ENCODE measurements around the gene SRPX2.

Gene SRPX2

DNA sequence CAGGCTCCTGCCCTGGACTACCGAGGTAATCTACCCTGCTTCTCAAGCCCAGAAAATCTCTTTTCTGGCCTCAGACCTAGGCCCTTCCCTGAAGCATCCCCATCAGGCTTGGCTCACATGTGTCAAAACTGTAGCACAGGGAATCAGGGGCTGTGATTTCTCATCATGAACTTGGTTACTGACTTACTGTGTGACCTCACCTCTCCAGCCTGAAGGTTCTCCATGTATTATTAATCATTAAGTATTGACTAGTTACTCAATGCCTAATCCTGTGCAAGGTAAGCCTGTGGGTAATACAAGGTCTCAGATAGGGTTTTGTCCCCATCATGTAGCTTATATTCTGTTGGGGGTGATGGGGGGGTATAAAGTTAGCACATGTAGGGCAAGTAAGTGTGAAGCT, 6.8 kb downstream of the SRPX2 start:
- DNase-seq (ENCODE audit: low read depth in 2 of 2): no peak

DNA sequence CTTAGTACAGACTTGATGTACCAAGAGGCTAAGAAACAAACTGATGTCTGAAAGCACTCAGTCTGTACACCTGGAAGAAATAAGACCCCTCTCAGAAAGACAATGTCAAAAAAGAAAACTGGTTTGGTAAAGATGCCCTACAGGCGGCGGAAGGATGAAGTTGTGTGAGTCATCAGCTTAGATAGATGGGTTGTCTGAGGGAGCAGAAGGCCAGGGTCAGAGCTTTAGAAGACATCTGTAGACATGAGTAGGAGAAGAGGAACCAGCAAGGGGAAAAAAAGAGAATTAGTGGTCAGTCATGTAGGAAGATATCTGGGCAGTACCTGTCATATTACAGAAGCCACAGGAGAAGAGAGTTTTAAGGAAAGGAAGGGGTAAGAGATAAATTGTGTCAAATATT, 8.3 kb downstream of the SRPX2 start:
- DNase-seq (ENCODE audit: low read depth in 2 of 2): no peak

DNA sequence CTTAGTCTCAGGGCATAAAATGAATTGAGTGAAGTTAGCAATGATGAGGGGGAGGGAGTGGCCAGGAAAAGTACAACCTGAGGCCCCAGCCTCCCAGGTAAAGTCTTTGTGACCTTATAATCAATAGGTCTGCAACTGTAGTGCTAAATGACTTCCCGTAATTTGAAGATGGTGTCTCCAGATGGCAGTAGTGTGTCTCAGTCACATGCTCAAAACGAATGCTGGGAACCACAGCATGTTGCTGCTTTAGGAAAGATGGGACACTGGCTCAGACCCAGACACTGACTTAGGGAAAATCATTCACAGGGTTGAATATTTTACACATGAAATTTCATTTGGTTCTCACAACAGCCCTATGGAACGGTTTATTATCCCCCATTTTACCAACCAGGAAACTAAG, 10.3 kb downstream of the SRPX2 start:
- no peak for DNase-seq (ENCODE audit: low read depth in 2 of 2)

DNA sequence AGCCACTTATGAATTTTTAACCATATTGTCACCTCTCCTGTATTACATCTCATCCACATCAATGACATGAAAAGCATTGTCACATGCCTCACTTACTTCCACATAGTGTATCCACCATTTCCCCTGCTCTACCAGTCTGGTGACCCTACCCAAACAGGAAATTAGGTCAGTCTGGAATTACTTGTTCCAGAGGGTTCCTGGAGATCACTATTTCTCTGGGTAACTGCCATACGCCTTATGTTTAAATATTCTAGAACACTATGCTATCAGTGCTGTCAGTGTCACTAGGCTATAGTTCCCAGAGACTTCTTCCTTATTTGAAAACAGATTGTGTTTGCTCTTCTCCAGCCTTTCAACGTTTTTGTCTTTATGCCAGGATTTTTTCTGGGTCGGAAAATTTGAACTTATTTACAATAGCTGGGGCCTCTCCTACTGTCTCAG, 15.0 kb downstream of the SRPX2 start:
- no peak for DNase-seq (ENCODE audit: low read depth in 2 of 2)

DNA sequence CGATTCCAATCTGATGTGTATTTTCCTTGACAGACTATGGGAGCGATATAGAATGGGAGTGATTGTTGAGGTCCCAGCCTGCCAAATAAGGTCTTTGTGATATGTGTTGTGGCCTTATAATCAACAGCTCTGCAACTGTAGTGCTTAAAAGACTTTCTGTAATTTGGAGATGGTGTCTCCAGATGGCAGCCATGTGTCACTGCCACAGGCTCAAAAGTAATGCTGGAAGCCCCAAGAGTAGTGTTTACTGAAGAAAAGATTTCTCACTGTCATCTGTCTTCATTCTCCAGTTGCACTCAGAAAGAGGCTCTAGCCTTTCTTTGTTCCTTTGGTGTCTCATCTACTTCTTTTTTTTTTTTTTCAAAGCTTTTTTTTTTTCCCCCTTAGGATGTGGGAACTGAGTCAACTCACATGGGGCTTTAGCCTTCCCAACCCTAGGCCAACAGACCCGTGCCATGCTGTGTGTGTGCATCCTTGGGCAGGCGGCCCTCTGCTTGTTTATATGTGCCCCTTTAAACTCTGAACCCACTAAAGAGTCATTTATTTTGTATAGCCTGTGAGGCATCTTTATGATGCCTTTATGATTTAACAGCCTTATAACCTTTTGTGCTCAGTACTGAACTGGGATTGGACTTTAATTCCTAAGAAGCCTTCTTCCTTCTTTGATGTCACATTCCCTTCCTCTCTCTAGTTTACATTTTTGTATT, 15.6 kb downstream of the SRPX2 start:
- DNase-seq (ENCODE audit: low read depth in 2 of 2): no peak

DNA sequence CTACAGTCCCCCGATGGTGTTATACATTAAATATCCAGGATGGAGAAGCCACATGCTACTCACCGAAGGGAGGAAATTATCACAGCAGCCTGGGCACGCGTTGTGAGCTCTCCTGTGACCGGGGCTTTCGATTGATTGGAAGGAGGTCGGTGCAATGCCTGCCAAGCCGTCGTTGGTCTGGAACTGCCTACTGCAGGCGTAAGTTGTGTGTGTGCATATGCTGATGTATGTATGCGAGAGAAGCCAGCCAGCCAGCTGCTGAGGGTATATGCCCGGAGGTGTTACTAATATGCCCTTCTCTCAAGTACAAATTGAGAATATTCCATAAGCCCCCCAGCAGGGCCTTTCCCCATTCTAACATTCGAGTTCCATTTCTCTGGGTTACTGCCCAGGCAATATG, 18.2 kb downstream of the SRPX2 start:
- DNase-seq (ENCODE audit: low read depth in 2 of 2): no peak

DNA sequence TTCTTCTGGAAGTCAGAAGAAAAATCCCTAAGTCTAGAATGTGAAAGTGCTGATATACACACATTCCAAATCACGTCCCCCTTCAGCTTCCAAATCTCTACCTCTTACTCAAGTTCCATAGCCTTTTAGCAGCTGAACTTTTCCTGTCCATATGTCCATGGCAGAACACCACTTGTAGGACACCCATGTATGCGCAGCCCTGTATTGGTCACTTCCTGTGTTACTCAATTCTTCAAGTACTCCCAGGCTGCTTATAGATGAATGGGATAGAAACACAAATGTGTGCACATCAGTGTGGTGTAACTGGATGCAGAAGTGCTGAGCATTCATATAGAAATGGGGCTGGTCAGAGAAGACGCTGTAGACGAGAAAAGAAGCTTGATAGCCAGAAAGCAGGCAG, 18.8 kb downstream of the SRPX2 start:
- DNase-seq (ENCODE audit: low read depth in 2 of 2): no peak

DNA sequence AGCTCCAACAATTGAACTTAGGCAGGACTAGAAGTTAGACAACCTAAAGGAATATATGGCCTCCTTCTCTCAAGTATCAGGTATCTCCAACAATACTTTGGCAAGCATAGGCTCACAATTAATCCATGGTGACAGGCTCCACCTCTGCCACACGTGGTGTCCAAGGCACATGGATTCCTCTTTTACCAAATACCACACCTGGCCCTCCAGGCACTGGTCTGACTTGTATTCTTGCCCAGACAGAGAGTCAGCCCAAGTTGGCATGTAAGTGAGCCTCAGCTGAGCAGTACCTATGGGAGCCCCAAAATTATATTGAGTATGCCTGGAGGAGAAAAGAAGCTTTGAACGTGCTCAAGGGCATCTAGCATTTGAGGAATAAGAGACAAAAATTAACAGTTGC, 19.6 kb downstream of the SRPX2 start:
- DNase-seq (ENCODE audit: low read depth in 2 of 2): no peak

DNA sequence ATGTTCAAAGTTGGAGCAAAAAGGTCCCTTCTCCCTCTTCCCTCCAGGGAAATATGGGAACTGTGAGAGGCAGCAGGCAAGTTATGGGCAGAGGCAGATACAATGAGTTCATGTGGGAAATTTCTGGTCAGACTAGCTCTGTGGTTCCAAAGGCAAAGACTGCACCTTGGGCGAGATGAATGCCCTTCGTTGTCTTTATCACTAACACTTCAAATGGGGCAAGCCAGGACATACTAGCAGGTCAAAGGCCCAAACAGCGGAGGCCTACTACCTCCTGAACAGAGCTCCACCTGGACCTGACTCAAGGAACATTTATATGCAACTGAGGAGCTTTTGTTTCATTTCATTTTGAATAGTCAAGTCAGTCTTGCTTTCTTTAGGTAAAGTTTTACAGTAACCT, 29.0 kb downstream of the SRPX2 start:
- DNase-seq (ENCODE audit: low read depth in 2 of 2): no peak

DNA sequence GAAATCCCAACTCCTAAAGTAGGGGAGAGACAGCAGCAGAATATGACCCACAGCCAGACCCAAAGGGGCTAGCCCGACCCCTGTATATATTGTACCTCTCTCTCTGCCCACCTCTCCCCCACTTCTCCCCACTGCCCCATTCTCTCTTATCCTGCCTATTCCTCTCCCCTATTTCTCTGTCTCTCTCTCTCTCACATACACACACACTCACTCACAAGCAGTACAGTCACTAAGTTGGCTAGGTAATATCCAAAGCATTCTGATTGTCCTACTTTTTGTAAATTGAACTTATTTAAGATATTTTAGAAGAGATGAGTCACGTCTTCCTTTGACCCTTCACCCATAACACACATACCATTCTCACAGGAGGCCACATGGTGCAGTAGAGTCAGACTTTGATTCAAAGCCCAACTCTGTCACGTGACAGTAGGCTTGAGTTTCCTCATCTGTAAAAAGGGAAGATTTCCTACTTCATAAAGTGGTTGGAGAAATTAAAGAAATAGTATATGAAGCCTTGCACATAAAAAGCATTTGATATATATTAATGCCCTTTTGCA, 29.5 kb downstream of the SRPX2 start:
- DNase-seq (ENCODE audit: low read depth in 2 of 2): no peak

DNA sequence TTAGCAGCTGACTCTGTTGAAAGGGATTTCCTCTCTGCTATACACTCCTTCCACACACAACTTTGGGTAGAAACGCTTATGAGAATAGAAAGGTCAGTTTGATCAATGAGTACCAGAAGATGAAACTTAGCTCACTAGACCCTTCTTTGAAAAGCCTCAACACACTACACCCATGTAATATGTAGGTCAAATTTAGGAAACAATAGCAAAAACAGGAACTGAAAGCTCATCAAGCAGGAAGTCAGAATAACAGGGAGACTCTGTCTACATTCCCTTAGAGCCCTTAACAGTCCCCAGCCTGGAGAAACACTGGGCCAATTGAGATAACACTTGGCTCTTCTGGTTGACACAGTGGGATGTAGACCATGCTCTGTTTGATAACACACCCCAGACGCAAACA, 30.7 kb downstream of the SRPX2 start:
- DNase-seq (ENCODE audit: low read depth in 2 of 2): no peak

DNA sequence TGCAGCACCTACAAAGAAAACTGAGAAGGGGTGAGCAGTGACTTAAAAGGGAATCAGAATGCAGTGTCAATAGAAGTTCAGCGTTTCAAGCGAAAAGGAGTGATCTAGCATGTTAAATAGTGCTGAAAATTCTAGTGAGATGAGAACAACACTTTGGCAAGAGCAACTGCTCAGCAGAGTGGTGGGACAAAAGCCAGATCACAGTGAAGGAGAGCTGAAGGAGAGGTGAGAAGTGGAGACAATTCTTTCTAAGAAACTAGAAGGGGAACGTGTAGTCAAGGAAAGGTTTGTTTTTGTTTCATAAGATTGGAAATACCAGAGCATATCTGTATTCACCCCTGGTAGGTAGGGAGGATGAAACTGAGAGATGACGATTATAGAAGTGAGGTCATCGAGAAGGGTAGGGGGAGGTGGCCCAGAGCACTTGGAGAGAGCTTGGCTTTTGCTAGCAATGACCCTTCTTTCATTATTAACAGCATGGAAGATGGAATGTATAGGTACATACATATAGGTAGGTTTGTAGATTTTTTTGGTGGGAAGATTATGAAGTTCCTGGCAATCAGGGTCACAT, 33.7 kb downstream of the SRPX2 start:
- DNase-seq (ENCODE audit: low read depth in 2 of 2): no peak

DNA sequence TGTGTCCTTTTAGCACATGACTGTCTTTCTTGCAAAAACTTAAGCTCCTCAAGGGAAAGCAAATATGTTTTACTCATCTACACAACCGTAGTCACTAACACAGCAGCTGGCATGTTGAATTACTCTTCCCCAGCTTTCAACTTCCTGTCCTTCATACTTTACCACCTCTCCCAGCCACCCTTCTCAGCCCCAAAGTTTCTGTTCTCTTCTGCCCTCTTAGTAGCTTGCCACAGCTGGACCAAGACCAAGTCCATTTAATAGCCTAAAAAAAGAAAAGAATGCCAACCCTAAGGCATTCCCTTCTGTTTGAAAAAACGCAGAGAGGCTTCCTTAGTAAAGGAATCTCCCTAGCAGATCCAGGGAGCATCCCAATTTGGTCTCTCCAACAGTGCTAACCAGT, 36.8 kb downstream of the SRPX2 start:
- DNase-seq (ENCODE audit: low read depth in 2 of 2): no peak

DNA sequence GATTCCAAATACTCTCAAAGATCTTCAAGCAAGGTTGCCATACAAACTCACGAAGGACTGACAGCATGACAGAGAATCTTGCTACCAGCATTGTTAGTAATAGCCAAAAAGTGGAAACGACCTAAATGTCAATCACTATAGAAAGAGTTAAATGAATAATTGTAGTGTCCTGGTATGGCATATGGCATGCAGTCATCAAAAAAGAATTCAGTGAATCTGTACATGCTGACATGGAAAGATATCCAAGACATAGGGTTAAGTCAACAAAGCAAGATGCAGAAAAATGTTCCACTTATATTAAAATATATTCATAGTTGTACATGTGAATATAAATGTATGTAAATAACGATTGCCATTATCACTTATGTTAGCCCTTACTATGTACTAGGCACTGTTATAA, 37.6 kb downstream of the SRPX2 start:
- DNase-seq (ENCODE audit: low read depth in 2 of 2): no peak

DNA sequence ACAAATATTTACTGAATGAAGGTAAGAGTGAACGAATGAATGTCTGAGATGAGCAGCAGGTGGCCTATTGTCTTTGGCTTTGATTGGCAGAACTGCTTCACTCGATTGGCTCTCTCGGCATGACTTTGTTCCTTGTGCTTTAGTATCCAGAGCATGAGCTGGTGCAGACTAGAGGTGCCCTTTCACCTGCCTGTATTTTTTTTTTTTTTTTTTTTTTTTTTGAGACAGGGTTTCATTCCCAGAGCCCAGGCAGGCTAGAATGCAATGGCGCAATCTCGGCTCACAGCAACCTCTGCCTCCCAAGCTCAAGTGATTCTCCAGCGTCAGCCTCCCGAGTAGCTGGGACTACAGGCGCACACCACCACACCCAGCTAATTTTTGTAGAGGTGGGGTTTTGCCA, 38.9 kb downstream of the SRPX2 start:
- DNase-seq (ENCODE audit: low read depth in 2 of 2): no peak

DNA sequence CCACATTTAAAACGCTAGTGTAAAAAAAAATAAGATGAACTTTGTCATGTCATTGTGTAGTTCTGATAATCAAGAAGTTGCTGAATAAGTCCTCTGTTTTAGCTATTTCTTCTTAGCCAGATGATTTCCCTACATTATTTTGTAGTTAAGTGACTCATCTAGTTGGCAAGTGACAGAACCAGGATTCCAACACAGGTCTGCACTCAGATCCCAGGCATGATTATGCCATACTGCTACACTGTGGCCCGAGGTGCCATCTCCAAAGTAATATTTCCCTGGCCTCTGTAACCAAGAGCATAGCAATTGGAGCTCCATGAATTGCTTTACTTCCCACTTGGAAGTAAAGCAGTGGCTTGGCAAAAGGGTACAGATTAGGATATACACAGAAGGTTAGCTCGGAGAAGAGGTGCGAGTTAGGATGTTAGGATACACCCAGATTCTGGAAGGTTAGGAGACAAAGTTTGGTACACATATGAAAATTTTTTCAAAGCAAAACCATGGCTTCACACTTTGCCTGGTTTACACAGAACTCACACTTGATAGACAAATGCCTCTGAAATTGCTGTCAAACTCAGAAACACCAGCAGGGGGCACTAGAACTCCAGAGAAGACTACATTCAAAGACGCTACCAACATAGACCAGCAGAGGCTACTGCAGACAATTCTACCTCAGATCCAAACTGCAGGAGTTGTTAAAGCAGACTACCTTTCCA, 41.4 kb downstream of the SRPX2 start:
- peak; percentile 49 to 51 for DNase-seq (ENCODE audit: low read depth in 2 of 2)

DNA sequence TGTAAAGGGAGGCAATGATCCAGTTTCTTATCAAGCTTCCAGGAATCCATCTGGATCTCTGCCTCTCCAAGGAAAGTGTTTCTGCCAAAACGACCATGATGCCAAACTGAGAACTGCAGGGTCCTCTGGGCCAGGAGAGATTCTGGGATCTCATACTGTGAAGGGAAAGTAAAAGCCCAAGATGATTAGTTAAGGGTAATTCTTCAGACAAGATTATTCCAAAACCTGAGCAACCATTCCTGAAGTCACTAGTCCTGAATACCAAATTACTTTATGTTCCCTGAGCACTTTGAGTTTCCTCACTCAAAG, 42.0 kb downstream of the SRPX2 start:
- no peak for DNase-seq (ENCODE audit: low read depth in 2 of 2)

DNA sequence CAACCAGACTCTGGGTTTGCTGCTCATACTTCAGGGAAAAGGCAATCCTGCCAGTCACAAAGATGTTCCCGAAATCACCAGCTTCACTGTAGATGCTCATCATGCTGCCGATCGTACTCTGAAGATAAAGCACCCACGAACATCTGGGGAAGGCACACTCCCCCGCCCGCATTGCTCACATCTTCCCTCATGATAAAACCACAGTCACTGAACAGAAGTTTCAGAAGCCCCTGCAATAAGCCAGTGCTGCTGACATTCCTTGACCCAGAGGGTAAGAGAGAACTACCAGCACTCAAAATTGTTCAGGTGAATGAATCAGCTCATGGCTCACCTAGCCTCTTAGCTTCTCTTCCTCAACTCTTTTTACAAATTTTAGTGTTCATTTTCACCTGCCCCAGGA, 43.1 kb downstream of the SRPX2 start:
- peak in 1 of 2 donors; percentile 1 for DNase-seq (ENCODE audit: low read depth in 2 of 2)

DNA sequence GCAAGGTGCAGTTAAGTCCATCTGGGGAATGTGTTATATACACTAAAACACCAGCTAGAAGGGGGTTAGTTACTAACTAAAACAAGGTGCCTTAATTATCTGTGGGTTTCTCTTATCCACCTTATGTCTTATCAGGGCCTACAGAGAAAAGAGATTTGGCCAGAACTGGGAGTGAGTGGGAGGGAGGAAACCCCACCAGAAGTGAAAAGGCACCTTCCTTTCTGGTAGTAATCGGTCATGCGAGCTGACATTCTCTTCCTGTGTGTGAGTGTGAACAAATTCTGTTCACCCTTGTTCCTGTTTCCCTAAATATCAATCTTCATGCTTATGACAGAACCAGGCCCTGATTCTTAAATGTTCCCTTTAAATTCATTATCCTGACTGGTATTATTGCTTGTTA, 43.5 kb downstream of the SRPX2 start:
- no peak for DNase-seq (ENCODE audit: low read depth in 2 of 2)

DNA sequence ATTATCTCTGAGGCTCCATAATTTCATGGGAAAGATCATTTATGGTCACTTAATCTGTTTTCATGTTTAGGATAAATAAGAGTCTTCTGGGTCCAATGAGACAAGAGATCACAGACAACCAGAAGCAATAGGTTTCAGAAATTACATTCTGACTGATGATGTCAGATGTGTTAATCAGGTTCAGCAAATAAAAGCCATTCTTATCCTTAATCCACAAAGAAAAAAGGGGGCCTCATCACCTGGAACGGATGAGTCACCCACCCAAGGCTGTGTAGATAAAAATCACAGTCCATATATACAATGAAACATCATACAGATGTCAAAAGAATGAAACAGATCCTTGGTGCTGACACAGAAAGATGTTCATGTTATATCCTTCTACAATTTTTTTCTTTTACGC, 51.3 kb downstream of the SRPX2 start:
- no peak for DNase-seq (ENCODE audit: low read depth in 2 of 2)

DNA sequence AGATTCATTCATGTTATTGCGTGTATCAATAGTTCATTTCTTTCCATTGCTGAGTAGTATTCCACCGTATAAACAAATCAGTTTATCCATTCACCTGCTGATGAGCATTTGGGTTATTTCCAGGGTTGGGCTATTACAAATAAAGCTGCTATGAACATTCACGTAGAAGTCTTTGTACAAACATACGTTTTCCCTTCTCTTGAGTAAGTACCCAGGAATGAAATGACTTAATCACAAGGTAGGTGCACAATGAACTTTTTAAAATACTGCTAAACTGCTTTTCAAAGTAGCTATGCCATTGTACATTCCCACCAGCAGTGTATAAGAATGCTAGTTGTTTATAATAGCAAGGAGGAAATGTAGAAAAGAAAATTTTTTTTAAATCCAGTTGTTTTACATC, 52.0 kb downstream of the SRPX2 start:
- DNase-seq (ENCODE audit: low read depth in 2 of 2): no peak

DNA sequence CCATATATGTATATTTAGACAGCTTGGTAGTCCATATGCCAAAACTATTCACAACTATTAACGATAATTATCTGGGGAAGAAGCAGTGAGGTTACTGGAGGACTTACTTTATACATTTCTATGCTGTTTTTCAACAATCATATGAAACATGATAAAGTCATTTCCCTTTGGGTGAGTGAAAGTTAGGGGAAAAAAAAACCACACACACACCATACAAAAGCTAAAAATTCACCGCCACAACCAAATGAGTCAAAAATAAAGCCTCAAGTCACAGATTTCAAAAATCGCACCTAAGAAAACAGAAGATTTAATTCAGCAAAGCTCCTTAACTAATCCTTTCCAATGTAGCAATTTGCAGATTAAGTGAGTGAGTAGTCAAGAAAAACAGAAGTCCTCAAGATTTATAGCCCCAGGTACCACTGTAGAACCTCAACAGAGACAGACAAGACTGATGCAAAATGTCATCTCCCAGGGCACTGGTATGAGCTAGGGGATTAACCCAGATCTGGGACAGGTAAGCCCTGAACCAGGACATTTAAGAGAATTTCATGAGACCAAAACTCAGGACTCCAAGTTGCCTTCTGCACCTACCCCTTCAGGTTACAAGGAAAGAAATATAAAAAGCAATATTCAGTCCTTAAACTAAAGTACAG, 52.8 kb downstream of the SRPX2 start:
- DNase-seq (ENCODE audit: low read depth in 2 of 2): no peak

DNA sequence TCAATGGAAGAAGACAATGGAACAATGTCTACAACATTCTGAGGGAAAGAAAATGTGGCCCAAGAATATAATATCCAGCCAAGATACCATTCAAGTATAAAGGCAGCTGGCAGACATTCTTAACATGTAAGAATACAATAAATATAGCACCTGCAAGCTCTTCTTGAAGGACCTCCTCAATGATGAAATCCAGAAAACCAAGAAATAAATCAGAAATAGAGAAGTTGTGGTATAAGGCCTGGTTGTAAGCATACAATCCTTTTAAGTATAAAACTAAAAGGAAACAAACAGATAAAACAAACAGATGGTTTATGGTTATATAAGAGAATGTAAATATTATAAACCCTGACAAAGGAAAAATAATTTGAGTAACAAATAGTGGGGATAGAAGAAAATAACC, 54.6 kb downstream of the SRPX2 start:
- DNase-seq (ENCODE audit: low read depth in 2 of 2): no peak

Data from stimulated activated CD4-positive, alpha-beta T cell treated with anti-CD3 and anti-CD28 coated beads, Interleukin-4, amount 100 ng/mL, for 48 hours (primary cell).